HL-60 (cell line): ENCODE measurements around the gene KRT6A.

ENCODE experiments used
- CTCF ChIP-seq: IDR thresholded peaks from one replicate; pipeline ENCODE4 v1.5.1; 2011; ENCODE audit warnings: low read length, control low read depth, inconsistent platforms; ENCODE audit not compliant: insufficient read depth
- POLR2AphosphoS5 ChIP-seq: IDR thresholded peaks from 2 replicates; pipeline ENCODE4 v1.6.1; 2012; ENCODE audit warnings: low read depth

DNA sequence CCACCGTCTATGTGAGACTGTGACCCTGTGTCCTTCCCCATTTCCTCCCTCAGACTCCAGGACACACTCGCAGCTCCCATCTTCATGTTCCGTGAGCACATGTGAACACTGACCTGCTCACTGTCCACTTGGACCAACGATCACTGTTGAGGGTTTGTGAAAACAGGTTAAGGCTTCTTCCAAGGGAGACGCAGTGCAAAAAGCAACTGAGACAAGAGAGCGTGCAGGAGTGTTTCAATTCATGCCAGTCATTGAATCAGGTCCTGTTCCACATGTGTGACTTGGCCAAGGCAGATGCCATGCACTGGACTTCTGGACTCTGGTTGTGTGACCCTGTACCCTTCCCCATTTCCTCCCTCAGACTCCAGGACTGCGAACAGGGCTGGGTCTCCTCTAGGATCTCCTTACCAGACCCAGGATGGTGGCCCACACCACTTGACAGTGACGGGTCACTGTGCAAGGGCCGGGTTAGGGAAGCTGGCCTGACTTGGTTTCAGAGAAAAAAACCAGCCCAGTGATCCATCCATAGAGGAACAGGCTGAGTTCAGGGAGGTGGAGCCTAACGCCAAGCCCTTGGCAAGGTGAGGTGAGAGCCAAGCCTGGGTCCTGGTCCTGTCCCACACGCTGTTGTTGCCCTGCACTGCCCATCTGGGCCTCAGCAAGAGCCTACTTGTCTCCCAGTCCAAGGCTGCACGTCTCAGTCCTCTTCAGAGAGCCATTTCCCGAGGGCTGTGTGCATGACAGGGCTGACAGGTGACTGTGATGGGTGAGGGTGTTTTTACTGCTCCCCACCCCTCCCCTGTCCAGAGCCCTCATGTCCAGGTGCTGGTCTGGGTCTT, 32.8 kb upstream of the KRT6A start:
- TF ChIP-seq CTCF (no peak), POLR2AphosphoS5 (no peak)
